IMR-90 (cell line): ENCODE results near the gene SLAMF1.

Experiments
- CTCF ChIP-seq: conservative IDR thresholded peaks from 2 replicates; pipeline ENCODE4 v1.5.1; 2012; ENCODE audit warnings: mild to moderate bottlenecking, low read depth, low read length, improper control_type of control experiment
- FOS ChIP-seq: fragments of 150-350 bp; IDR thresholded peaks from 2 replicates; pipeline ENCODE4 v1.6.1; 2016; ENCODE audit warnings: low read depth, low read length
- MAFK ChIP-seq: IDR thresholded peaks from 2 replicates; pipeline ENCODE4 v1.6.1; 2012; ENCODE audit warnings: low read depth, low read length, improper control_type of control experiment
- MAZ ChIP-seq: IDR thresholded peaks from 2 replicates; pipeline ENCODE4 v1.6.1; 2012; ENCODE audit warnings: low read depth, mild to moderate bottlenecking, low read length, improper control_type of control experiment, moderate library complexity, borderline replicate concordance
- POLR2A ChIP-seq: IDR thresholded peaks from 2 replicates; pipeline ENCODE4 v1.6.1; 2012; ENCODE audit warnings: mild to moderate bottlenecking, low read depth, low read length
- RAD21 ChIP-seq: IDR thresholded peaks from 2 replicates; pipeline ENCODE4 v1.6.1; 2012; ENCODE audit warnings: low read length, improper control_type of control experiment
- RCOR1 ChIP-seq: IDR thresholded peaks from 2 replicates; pipeline ENCODE4 v1.6.1; 2012; ENCODE audit warnings: mild to moderate bottlenecking, low read length, improper control_type of control experiment; ENCODE audit not compliant: insufficient replicate concordance
- SMC3 ChIP-seq: fragments of 150-350 bp; IDR thresholded peaks from 2 replicates; pipeline ENCODE4 v1.6.1; 2016; ENCODE audit warnings: low read depth, mild to moderate bottlenecking, antibody characterized with exemption, low read length, moderate library complexity

- TF ChIP-seq MAFK (no peak), CTCF (no peak), SMC3 (no peak), POLR2A (no peak), RCOR1 (no peak), RAD21 (no peak), MAZ (no peak), FOS (no peak)
Observed at GRCh38 chr1:160625725-160626498, 20.9 kb downstream of the SLAMF1 start.
